GM21381 (cell line): ENCODE data around the gene SPG7.
"Not testable (repeated sequence)": the region's sequence is repeated elsewhere in the genome, so short reads cannot be mapped to it uniquely, and the experiment has no call there.

Source experiments
- ATAC-seq: cut with Tn5 transposase; IDR thresholded peaks from one replicate; pipeline ENCODE4 v1.9.1; 2021; ENCODE audit warnings: mild to moderate bottlenecking, moderate library complexity; ENCODE audit not compliant: unreplicated experiment

Gene SPG7

DNA sequence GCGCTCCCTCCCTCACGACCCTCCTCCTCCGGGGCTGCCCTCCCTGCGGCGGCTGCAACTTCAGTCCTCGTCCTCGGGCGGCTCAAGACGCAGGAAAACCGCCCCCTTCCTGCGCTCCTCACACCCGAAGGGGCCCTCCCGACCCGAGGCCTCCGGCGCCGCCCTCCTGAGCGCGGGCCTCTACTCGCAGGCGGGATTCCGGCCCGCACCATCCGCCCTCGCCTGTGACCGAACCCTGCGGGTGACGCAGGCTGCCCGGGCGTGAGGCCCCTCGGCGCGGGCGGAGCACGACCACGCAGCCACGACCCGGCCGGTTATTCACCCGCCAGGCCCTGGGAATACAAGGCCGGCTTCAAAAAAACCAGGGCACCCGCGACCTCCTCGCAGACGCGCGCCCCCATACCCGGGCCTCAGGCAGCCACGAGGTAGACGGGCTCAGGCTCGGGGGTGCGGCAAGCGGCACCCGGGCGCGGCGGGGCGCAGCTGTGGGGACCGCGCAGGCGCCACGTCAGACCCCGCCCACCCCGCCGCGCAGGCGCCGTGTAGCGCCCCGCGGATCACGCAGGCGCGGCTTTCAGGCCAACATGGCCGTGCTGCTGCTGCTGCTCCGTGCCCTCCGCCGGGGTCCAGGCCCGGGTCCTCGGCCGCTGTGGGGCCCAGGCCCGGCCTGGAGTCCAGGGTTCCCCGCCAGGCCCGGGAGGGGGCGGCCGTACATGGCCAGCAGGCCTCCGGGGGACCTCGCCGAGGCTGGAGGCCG, at the start of gene SPG7:
TSS of gene SPG7 (plus strand) at position 570 of the 757 bp plus-strand sequence. CDS start at position 585, 15 bp downstream.
- ATAC-seq, result peak; percentile 60

DNA sequence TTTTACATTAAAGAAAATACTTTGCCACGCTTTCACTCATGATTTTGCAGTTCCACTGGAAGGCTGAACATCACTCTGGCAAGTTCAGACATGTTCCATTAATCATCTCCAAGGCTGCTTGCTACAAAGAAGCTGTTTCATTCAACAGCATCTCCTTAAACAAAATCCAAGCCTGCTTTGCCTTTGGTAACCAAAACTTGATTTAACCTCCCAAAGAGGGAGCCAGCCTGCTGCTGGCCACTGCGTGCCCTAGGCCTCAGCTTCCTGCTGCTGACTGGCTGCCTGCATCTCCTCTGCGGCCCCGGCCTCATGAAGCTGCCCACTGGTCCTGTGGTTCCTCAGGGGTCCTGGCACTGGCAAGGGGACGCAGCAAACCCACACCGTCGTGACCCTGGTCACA, 49.7 kb upstream of the SPG7 start:
- no peak for ATAC-seq

DNA sequence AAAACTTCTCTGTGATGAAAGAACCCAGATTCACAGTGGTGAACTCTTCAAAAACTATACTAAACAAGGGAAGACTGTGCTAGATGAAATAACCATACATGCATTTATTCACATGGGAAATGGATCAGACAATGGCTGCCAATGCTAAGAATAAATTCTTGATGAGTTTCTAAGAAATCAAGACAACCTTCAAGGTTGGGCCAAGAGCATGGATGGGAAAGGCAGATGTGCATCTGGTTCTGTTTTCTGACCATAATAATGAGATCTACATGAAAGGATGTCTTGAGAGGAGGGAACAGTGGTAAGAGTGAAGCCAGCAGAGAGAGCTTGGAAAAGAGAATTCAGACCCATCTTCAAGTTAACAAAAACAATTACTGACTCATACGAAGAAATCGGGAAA, 49.2 kb upstream of the SPG7 start:
- ATAC-seq, result no peak

DNA sequence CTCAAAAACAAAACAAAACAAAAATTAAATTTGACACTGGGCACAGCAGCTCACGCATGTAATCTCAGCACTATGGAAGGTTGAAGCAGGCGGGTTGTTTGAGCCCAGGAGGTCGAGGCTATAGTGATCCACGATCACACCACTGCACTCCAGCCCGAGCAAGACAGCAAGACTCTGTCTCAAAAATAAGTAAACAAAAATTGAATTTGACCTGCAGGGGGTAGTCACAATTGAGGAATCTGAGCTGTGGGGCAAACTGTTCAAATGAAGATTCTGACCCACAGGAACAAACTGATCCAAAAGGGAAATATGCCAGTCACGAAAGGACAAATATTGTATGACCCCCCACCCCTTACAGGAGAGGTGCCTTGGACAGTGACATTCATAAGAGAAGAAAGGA, 47.6 kb upstream of the SPG7 start:
- ATAC-seq, result no peak

DNA sequence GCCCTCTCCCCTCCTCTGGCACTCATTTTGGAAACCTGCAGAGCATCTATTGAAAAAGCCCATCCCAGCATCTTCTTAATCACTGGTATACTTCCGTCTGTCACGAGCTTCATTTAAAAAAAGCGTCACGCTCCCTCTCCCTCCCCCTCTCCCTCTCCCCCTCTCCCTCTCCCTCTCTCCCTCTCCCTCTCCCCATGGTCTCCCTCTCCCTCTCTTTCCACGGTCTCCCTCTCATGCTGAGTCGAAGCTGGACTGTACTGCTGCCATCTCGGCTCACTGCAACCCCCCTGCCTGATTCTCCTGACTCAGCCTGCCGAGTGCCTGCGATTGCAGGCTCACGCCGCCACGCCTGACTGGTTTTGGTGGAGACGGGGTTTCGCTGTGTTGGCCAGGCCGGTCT, 46.3 kb upstream of the SPG7 start:
- not testable (repeated sequence) for ATAC-seq

DNA sequence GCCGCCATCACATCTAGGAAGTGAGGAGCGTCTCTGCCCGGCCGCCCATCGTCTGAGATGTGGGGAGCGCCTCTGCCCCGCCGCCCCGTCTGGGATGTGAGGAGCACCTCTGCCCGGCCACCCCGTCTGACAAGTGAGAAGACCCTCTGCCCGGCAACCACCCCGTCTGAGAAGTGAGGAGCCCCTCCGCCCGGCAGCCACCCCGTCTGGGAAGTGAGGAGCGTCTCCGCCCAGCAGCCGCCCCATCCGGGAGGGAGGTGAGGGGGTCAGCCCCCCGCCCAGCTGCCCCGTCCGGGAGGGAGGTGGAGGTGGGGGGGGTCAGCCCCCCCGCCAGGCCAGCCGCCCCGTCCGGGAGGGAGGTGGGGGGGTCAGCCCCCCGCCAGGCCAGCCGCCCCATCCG, 45.6 kb upstream of the SPG7 start:
- not testable (repeated sequence) for ATAC-seq

DNA sequence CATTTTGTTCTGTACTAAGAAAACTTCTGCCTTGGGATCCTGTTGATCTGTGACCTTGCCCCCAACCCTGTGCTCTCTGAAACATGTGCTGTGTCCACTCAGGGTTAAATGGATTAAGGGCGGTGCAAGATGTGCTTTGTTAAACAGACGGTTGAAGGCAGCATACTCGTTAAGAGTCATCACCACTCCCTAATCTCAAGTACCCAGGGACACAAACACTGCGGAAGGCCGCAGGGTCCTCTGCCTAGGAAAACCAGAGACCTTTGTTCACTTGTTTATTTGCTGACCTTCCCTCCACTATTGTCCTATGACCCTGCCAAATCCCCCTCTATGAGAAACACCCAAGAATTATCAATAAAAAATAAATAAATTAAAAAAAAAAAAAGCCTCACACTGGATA, 44.9 kb upstream of the SPG7 start:
- ATAC-seq, result not testable (repeated sequence)

DNA sequence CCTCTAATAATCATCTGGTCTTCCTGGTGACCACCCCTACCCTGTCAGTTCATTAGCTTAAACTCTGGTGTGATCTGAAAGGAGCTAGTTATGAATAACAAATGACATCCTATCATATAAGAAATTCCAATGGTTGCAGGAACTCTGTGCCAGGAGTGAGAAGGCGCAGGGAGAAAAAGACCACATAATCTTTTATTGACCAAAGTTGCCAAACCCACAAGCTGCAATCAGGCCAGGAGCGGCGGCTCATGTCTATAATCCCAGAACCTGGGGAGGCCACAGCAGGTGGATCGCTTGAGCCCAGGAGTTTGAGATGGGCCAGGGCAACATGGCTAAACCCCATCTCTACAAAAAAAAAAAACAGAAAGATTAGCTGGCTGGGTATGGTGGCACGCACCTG, 41.3 kb upstream of the SPG7 start:
- ATAC-seq, result no peak

DNA sequence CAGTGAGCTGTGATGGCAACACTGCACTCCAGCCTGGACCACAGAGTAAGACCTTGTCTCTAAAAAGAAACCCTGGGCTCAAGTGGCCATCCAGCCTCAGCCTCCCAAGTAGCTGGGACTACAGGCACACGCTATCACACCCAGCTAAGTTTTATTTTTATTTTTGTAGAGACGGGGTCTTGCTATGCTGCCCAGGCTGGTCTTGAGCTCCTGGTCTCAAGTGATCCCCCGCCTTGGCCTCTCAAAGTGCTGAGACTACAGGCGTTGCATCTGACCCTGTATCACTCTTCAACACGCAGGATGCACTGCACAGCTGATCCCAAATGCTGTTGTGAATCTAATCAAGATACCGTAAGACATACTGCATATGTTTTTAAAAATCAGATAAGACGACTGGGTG, 40.8 kb upstream of the SPG7 start:
- no peak for ATAC-seq

DNA sequence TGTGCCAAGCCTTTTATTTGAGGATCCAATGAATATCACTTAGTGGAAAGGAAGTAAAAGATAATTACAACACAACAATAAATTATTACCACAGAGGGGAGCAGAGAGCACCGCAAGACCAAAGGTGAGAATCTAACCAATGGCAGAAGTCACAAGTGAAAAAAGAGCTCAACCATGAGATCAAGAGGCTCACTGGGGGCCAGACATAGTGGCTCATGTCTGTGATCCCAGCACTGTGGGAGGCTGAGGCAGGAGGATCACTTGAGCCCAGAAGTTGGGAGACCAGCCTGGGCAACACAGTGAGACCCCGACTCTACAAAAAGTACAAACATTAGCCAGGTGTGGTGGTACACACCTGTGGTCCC, 35.5 kb upstream of the SPG7 start:
- ATAC-seq, result no peak

DNA sequence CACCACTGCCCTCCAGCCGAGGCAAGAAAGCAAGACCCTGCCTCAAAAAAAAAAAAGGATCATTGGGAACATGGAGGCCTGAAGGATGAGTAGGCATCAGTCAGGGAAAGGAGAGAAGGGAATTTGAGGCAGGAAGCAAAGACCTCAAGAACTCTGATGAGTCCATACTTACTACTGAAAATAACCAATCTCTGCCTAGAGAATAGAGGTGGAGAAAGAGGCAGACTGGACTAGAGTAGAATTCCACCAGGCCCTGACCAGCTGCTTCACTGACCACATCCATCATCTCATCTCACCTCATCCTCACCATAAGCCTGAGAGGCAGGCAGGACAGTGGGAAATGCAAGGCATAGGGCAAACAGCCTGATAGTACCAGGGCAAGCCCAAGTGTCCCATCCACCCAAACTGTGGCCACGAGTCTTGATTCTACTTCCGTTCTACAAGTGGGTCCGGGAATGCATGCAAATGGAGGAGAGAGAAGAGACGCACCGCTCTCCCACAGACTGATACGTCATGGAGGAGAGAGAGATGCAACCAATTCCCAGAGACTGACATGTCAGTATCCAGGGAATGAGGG, 35.0 kb upstream of the SPG7 start:
- no peak for ATAC-seq

DNA sequence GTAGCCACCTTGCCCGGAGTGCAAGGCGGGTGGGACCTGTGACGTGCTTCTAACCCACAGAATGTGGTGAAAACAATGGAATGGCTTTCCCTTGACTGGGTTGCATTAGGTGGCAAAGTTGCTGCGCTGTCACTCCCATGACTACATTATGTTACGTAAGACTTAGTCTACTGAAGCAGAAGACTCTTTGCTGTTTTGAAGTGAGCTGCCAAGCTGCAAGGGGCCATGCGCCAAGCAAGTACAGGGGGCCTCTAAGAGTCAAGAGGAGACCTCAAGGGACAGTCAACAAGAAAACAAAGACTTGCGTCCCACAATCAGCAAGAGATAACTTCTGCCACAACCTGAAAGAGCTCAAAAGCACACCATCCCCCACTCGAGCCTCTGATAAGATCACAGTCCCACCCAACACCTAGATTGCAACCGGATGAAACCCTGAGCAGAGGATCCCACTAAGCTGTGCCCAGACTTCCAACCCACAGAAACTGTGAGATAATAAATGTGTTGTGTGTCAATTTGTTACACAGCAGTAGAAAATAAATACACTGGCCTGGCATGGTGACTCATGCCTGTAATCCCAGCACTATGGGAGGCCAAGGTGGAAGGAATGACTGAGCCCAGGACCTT, 34.3 kb upstream of the SPG7 start:
- no peak for ATAC-seq

DNA sequence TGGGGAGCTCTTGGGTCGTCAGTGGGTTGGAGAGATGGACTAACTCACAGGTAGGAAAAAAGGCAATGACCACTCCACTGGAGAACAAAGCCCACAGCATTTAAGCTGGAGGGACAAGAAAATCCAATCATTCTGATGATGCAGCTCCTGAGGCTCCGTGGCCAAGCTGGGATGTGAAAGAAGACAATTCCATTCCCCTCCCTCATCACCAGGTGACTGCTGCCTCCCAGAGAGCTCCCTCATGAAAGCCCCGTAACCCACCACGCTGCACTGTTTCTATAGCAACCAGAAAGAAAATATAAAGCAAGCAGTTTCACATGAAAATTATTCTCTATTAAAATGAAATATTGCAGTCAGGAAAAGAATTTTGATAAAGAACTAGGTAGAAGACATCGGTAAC, 33.1 kb upstream of the SPG7 start:
- ATAC-seq, result no peak

DNA sequence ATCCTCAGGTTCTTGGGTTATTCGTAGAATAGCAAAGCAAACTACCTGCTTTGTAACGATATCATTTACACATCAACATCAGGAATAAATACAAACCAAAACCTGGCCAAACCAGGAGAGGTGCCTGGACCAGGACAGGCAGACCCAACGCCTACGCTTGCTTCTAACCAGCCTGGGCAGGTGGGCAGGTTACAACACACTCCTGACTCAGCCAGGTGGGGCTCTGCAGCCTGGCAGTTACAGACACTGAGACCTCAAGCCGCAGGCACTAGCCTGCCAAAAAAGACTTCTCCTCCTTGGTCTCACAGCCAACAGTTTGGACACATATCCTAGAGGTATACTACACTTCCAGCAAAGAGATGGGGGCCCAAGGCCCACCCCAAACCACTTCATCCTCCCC, 31.8 kb upstream of the SPG7 start:
- ATAC-seq, result no peak

DNA sequence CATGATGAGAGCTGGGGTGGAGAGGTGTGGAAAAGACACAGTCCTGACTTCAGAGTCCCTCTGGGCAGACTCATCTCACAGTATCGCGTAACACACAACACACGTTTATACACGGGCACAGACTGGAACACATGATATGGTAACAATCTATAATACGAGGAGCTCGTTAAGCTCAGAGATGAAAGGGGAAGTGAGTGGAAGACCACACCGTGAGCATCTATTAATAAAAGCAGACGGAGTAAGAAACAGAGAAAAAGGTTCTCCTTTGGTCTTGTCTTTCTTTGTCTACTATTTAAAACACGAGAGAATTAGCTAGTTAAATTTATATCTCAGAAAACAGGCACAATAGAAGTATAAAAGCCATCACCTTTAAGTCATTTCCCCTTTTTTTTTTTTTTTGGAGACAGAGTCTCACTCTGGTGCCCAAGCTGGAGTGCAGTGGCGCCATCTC, 31.4 kb upstream of the SPG7 start:
- ATAC-seq, result no peak

DNA sequence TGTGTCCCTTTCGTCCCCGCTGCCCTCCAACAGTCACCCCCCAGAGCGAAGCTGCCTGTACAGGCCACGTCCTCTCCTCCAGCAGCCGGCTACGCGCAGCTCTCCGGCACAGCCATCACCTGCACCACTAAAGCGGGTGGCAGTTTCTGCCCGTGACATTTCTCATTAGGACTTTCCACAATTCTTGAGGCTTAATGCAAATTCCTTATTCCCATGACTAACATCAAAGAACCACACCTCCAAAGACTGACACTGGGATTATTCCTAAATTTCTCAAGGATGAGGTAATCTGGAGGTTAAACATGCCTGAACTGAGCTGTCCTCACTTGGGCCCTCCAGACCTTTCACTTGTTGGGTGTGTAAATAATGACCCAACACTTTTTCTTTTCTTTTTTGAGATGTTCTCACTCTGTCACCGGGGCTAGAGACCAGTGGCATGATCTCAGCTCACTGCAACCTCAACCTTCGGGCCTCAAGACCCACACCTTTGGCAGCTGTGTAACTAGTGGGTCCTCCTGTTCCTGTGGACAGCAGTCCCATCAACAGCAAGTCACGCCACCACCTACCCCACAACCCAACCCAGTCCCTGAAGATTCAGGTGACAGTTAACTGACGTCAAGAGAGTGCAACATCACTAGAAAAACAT, 29.5 kb upstream of the SPG7 start:
- no peak for ATAC-seq

DNA sequence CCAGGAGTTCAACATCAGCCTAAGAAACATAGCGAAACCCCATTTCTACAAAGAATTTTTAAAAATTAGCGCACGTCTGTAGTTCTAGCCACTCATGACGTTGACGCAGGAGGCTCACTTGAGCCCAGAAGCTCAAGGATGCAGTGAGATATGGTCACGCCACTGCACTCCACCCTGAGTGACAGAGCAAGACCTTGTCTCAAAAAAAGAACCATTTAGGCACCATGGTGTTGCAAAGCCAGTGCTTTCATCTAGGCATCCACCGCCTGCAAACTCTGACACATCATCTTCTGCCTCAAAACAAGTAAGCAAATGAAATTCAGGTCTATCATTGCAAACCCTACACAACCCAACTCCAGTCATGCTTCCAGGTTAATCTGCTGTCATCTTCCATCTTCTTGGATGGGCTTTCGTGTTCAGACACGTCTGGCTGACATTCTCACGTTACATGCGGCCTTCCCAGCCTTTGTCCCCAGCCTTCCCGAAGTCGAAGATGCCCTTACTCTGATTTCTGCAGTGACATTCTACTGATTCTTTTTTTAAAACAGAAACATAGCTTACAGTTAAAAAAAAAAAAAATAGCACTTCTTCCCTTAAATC, 26.7 kb upstream of the SPG7 start:
- no peak for ATAC-seq

DNA sequence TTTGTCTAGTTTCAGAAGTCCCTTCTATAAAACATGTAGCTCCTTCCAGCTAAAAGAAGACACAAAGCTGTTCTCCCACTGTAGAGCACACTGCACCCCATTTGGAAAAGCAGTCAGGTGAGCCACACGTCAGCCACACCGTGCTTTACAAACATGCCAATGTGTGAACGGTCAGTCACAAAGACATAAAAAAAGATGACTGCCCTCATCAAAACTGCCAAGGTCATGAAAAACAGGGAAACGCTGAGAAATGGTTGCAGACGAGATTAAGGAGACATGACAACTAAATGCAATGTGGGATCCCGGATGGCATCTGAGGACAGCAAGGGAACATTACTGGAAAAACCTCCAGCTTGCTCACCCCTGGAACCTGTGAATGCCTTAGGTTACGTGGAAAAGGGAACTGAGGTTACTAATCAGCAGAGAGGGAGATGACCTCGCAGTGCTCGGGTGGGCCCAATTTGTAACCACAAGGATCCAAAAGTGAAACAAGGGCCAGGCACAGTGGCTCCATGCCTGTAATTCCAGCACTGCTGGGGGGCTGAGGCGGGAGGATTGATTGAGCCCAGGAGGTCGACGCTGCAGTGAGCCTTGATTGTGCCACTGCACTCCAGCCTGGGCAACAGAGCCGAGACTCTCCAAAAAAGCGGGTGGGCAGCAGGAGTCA, 25.9 kb upstream of the SPG7 start:
- no peak for ATAC-seq

DNA sequence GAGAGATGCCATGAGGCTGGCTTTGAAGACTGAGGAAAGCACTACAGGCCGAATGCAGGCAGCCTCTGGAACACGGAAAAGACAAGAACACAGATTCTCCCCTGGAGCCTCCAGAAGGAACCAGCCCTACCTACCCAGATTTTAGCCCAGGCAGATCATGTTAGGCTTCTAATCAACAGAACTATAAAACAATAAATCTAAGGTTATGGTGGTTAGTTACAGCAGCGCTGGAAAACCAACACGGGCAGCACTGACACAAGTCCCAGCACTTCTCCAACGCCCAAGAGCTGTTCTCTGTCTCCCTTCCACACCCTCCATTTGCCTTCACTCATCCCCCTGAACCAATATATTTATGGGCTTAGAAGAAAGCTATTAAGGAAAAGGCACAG, 25.4 kb upstream of the SPG7 start:
- no peak for ATAC-seq

DNA sequence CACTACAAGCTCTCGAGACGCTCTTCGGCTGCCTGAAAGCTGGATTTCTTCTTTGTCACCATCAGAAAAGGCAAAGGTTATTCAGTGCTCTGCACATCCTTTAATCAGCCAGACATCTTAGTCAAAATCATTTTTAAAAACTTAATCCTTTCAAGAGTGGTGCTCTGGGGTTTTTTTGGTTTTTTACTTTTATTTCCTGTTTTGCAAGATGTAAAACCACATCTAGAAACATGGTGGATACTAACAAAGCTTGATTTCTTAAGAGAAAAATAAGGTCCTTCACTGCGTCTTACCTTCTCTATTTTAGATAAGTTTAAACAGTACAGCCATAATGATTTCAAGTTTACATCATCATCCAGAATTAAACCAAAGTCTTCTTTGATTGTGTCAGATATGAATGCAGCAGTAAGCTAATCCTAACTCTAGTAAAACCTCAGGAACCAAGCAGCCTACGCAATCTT, 24.1 kb upstream of the SPG7 start:
- no peak for ATAC-seq
